Muscle layer of colon (tissue), 2 donors: ENCODE measurements around the gene FDX2.

ENCODE experiments used
- H3K27ac ChIP-seq: one replicate; pipeline ENCODE4 v1.7.0; 2013; ENCODE audit warnings: low read depth, mild to moderate bottlenecking, low read length, moderate library complexity
- H3K27me3 ChIP-seq, 2 donors: one replicate each; pipeline ENCODE4 v1.7.0; 2013; ENCODE audit warnings: low read length in 2 of 2, mild to moderate bottlenecking in 2 of 2; ENCODE audit not compliant: insufficient read depth in 2 of 2, control insufficient read depth in 1 of 2
- H3K36me3 ChIP-seq: one replicate; pipeline ENCODE4 v1.7.0; 2013; ENCODE audit warnings: mild to moderate bottlenecking, low read length; ENCODE audit not compliant: insufficient read depth
- H3K4me1 ChIP-seq: one replicate; pipeline ENCODE4 v1.7.0; 2013; ENCODE audit warnings: mild to moderate bottlenecking, low read length; ENCODE audit not compliant: insufficient read depth
- H3K4me3 ChIP-seq, 2 donors: one replicate each; pipeline ENCODE4 v1.7.0; 2013; ENCODE audit warnings: low read length in 2 of 2, low read depth in 1 of 2, mild to moderate bottlenecking in 1 of 2, moderate library complexity in 1 of 2
- H3K9ac ChIP-seq: one replicate; pipeline ENCODE4 v1.7.0; 2013; ENCODE audit warnings: low read length
- H3K9me3 ChIP-seq: one replicate; pipeline ENCODE4 v1.7.0; 2013; ENCODE audit warnings: mild to moderate bottlenecking, low read length
- donor health status: abdominal sarcoma.
- donor health status: Adenocarcinoma of cecum.

Gene FDX2

GRCh38 chr19:10329555-10329954, 13.7 kb upstream of the FDX2 start:
- Histone ChIP-seq H3K4me3 (no peak overlapping the region), H3K4me1 (peaks cover 23% of the 10 kb centered on the region), H3K9ac (no peak overlapping the region), H3K27me3 (no peaks in the 10 kb centered on the region), H3K27ac (no peak overlapping the region), H3K9me3 (no peaks in the 10 kb centered on the region), H3K36me3 (peaks cover 37% of the 10 kb centered on the region)

- Histone ChIP-seq H3K36me3 (peaks cover 43% of the 10 kb centered on the region), H3K4me3 (no peak overlapping the region), H3K4me1 (peaks cover 17% of the 10 kb centered on the region), H3K9me3 (no peaks in the 10 kb centered on the region), H3K9ac (no peak overlapping the region), H3K27ac (no peak overlapping the region), H3K27me3 (no peaks in the 10 kb centered on the region)
These were observed 13.0 kb upstream of the FDX2 start for GRCh38 chr19:10328558-10329429.

- no peak overlapping the region for H3K4me3 ChIP-seq
- H3K9me3 ChIP-seq = no peaks in the 10 kb centered on the region
- H3K27me3 ChIP-seq = no peaks in the 10 kb centered on the region
- peaks cover 49% of the 10 kb centered on the region for H3K36me3 ChIP-seq
- H3K27ac ChIP-seq = no peak overlapping the region
- H3K4me1 ChIP-seq = peaks cover 13% of the 10 kb centered on the region
- H3K9ac ChIP-seq = no peak overlapping the region
These were observed 12.0 kb upstream of the FDX2 start for GRCh38 chr19:10327793-10328192.

GRCh38 chr19:10325732-10326131, 9.9 kb upstream of the FDX2 start:
- Histone ChIP-seq H3K27ac (no peak overlapping the region), H3K4me1 (no peaks in the 10 kb centered on the region), H3K9ac (no peak overlapping the region), H3K36me3 (peaks cover 66% of the 10 kb centered on the region), H3K27me3 (no peaks in the 10 kb centered on the region), H3K9me3 (no peaks in the 10 kb centered on the region), H3K4me3 (no peak overlapping the region)

- Histone ChIP-seq H3K27ac (no peak overlapping the region), H3K9ac (no peak overlapping the region), H3K36me3 (peaks cover 53% of the 10 kb centered on the region), H3K4me3 (no peak overlapping the region), H3K27me3 (no peaks in the 10 kb centered on the region), H3K4me1 (no peaks in the 10 kb centered on the region), H3K9me3 (no peaks in the 10 kb centered on the region)
These were observed 6.3 kb upstream of the FDX2 start for GRCh38 chr19:10321874-10322835.

GRCh38 chr19:10321417-10321797, 5.6 kb upstream of the FDX2 start:
- Histone ChIP-seq H3K9me3 (no peaks in the 10 kb centered on the region), H3K9ac (no peak overlapping the region), H3K27me3 (no peaks in the 10 kb centered on the region), H3K36me3 (peaks cover 50% of the 10 kb centered on the region), H3K4me3 (no peak overlapping the region), H3K4me1 (no peaks in the 10 kb centered on the region), H3K27ac (no peak overlapping the region)

- no peaks in the 10 kb centered on the region for H3K27me3 ChIP-seq
- H3K27ac ChIP-seq = no peak overlapping the region
- no peak overlapping the region for H3K9ac ChIP-seq
- H3K9me3 ChIP-seq = no peaks in the 10 kb centered on the region
- no peak overlapping the region for H3K4me3 ChIP-seq
- H3K4me1 ChIP-seq = peaks cover 6% of the 10 kb centered on the region
- H3K36me3 ChIP-seq = peaks cover 50% of the 10 kb centered on the region
These were observed 5.0 kb upstream of the FDX2 start for GRCh38 chr19:10320602-10321416.

- H3K36me3 ChIP-seq = peaks cover 44% of the 10 kb centered on the region
These were observed 3.2 kb upstream of the FDX2 start for GRCh38 chr19:10318807-10319682.

GRCh38 chr19:10317857-10318462, 2.1 kb upstream of the FDX2 start:
- Histone ChIP-seq H3K4me1 (peaks cover 13% of the 10 kb centered on the region), H3K9me3 (no peaks in the 10 kb centered on the region), H3K27me3 (no peaks in the 10 kb centered on the region), H3K27ac (no peak overlapping the region), H3K36me3 (peaks cover 38% of the 10 kb centered on the region), H3K9ac (no peak overlapping the region), H3K4me3 (no peak overlapping the region)

More at GRCh38 chr19:10318807-10319682, 3.2 kb upstream of the FDX2 start:
- Histone ChIP-seq H3K4me3 (no peak overlapping the region), H3K27ac (no peak overlapping the region), H3K4me1 (peaks cover 13% of the 10 kb centered on the region), H3K27me3 (no peaks in the 10 kb centered on the region), H3K9me3 (no peaks in the 10 kb centered on the region), H3K9ac (no peak overlapping the region)
